Measurements from ENCODE around the gene ESYT3.

GRCh38 chr3:138443091-138443490 is 8.7 kb downstream of the ESYT3 start:
- TF ChIP-seq CTCF (IDR thresholded peaks at IDR 0.05): no peak
- no peak for TF ChIP-seq POLR2A (IDR thresholded peaks at IDR 0.05)

Data from uterus (tissue), 2 donors.